Liver (tissue), 9 donors: ENCODE measurements around the gene CCDC88C. TPM values are rescaled to one million over a fixed set of nuclear protein-coding genes. Genes with fewer than 3 reads are reported as not detected.

Source experiments
- DNase-seq: peaks from one replicate; pipeline ENCODE4 v3.0.0-alpha.2; 2017; ENCODE audit warnings: low spot score
- H3K27ac ChIP-seq, 2 donors: one replicate each; pipeline ENCODE4 v1.7.0; 2013; ENCODE audit warnings: inconsistent platforms in 2 of 2, low read length in 2 of 2, control low read depth in 1 of 2, low read depth in 1 of 2, mild to moderate bottlenecking in 1 of 2
- H3K27me3 ChIP-seq, 4 donors: one replicate each; pipeline versions ENCODE4 v1.6.1 to v1.7.0; 2013; ENCODE audit warnings: low read length in 3 of 4, inconsistent platforms in 1 of 4, mild to moderate bottlenecking in 1 of 4, moderate library complexity in 1 of 4; ENCODE audit not compliant: control insufficient read depth in 4 of 4, insufficient read depth in 4 of 4
- H3K36me3 ChIP-seq, 4 donors: one replicate each; pipeline versions ENCODE4 v1.6.1 to v1.7.0; 2013; ENCODE audit warnings: low read length in 3 of 4, mild to moderate bottlenecking in 3 of 4, low read depth in 1 of 4, moderate library complexity in 1 of 4; ENCODE audit not compliant: control insufficient read depth in 4 of 4, insufficient read depth in 3 of 4
- H3K4me1 ChIP-seq, 4 donors: one replicate each; pipeline versions ENCODE4 v1.6.1 to v1.7.0; 2013; ENCODE audit warnings: low read length in 3 of 4, mild to moderate bottlenecking in 3 of 4, moderate library complexity in 1 of 4; ENCODE audit not compliant: control insufficient read depth in 4 of 4, insufficient read depth in 4 of 4
- H3K4me3 ChIP-seq, 3 donors: one replicate each; pipeline versions ENCODE4 v1.6.1 to v1.7.0; 2013; ENCODE audit warnings: low read length in 3 of 3, control low read depth in 1 of 3, low read depth in 1 of 3, mild to moderate bottlenecking in 1 of 3
- H3K9ac ChIP-seq, 2 donors: one replicate each; pipeline ENCODE4 v1.7.0; 2013; ENCODE audit warnings: low read length in 2 of 2, mild to moderate bottlenecking in 2 of 2, moderate library complexity in 2 of 2, control low read depth in 1 of 2, low read depth in 1 of 2
- H3K9me3 ChIP-seq, 4 donors: one replicate each; pipeline versions ENCODE4 v1.6.1 to v1.7.0; 2013; ENCODE audit warnings: low read length in 3 of 4; ENCODE audit not compliant: control insufficient read depth in 4 of 4
- EGR1 ChIP-seq, 2 donors: IDR thresholded peaks; 2 replicates each; pipeline ENCODE4 v1.6.1; 2016 to 2018; ENCODE audit warnings: antibody characterized with exemption in 2 of 2, low read depth in 2 of 2
- FOXA1 ChIP-seq: IDR thresholded peaks from 2 replicates; pipeline ENCODE4 v1.6.1; 2016; ENCODE audit warnings: antibody characterized with exemption
- FOXA2 ChIP-seq: IDR thresholded peaks from 2 replicates; pipeline ENCODE4 v1.6.1; 2016; ENCODE audit warnings: antibody characterized with exemption
- HNF4G ChIP-seq: IDR thresholded peaks from 2 replicates; pipeline ENCODE4 v1.6.1; 2016; ENCODE audit warnings: antibody characterized with exemption
- NR2F2 ChIP-seq: IDR thresholded peaks from 2 replicates; pipeline ENCODE4 v1.6.1; 2016; ENCODE audit warnings: antibody characterized with exemption
- RXRA ChIP-seq, 2 donors: IDR thresholded peaks; 2 replicates each; pipeline ENCODE4 v1.6.1; 2017 to 2018; ENCODE audit warnings: antibody characterized with exemption in 2 of 2, mild to moderate bottlenecking in 1 of 2
- TAF1 ChIP-seq: conservative IDR thresholded peaks from 2 replicates; pipeline ENCODE4 v1.6.1; 2016; ENCODE audit warnings: antibody characterized with exemption, mild to moderate bottlenecking
- WGBS: extraction: QIAGEN DNeasy Blood & Tissue Kit; methylation state at CpG from one replicate; pipeline ENCODE4 v1.1.7; 2013; 5-methylcytosine and 5-hydroxymethylcytosine counted together
- polyA plus RNA-seq, 2 donors: library from polyadenylated mRNA; stranded (reverse) in 1 of 2; unstranded in 1 of 2; fragments of 200-250 nt in 1 of 2; fragments of >200 nt in 1 of 2; fragmentation: Nextera tagmentation in 1 of 2; extraction: Ambion mirVana in 1 of 2; gene quantifications; one replicate each; pipeline versions ENCODE4 v1.2.1 to v1.2.3, GENCODE V29; 2013 to 2015
- total RNA-seq, 2 donors: library from RNA; depleted of rRNA; stranded (reverse); fragments of >200 nt; gene quantifications; one replicate each; pipeline ENCODE4 v1.2.3, GENCODE V29; 2014
- TF ChIP-seq, protein P1 (sequence below): IDR thresholded peaks from 2 replicates; pipeline ENCODE4 v1.6.1; 2016; ENCODE audit warnings: antibody characterized with exemption
- TF ChIP-seq, protein P2 (sequence below): IDR thresholded peaks from 2 replicates; pipeline ENCODE4 v1.6.1; 2016; ENCODE audit warnings: antibody characterized with exemption
- TF ChIP-seq, protein P3 (sequence below): fragments of 150-350 bp; IDR thresholded peaks from 2 replicates; pipeline ENCODE4 v1.5.1; 2017; ENCODE audit warnings: improper control_type of control experiment, low read depth, low read length; ENCODE audit not compliant: missing input control
- TF ChIP-seq, protein P4 (sequence below): IDR thresholded peaks from 2 replicates; pipeline ENCODE4 v1.6.1; 2016; ENCODE audit warnings: antibody characterized with exemption
- donor health status: healthy.
- donor health status: healthy.
- donor health status: healthy.
- donor health status: healthy.
- donor health status: healthy.

Gene CCDC88C
- total and polyA plus RNA-seq, 4 donors = 1.3 to 10.8 (median 4.0) TPM

DNA sequence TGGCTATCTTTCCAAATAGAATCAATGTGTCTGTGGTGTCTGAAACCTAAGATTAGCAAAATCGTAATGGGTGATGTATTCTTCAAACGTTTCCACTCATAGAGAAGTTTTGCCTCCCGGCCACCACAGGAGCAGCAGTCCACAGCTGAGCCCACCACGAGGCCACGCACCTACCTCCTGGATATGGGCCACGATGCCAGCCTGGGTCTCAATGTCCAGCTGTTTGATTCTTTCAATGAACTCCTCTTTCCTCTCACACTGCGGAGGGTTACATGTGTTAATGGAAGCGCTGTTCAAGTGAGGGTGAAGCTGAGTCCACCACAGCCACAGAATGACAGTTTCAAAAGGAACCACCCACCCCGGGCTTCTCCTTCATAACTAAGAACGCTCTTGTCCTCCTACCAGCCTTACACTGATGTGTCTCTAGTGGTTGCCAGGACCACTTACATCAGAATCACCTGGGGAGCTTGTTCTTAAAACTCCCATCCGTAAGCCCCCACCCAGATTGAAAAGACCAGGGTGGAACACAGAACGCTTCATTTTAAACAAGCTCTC, 75.3 kb downstream of the CCDC88C start:
- Histone ChIP-seq H3K36me3 (peaks cover 0 to 22% (median 0%) of the 10 kb centered on the region in 4 donors), H3K9me3 (no peaks in the 10 kb centered on the region), H3K27ac (no peak overlapping the region), H3K9ac (no peak overlapping the region), H3K4me3 (no peak overlapping the region), H3K27me3 (no peaks in the 10 kb centered on the region), H3K4me1 (no peaks in the 10 kb centered on the region)
- DNase-seq = no peak
- TF ChIP-seq NR2F2 = no peak
- TF ChIP-seq, protein P1, sequence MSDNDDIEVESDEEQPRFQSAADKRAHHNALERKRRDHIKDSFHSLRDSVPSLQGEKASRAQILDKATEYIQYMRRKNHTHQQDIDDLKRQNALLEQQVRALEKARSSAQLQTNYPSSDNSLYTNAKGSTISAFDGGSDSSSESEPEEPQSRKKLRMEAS = no peak
- TF ChIP-seq, protein P2, sequence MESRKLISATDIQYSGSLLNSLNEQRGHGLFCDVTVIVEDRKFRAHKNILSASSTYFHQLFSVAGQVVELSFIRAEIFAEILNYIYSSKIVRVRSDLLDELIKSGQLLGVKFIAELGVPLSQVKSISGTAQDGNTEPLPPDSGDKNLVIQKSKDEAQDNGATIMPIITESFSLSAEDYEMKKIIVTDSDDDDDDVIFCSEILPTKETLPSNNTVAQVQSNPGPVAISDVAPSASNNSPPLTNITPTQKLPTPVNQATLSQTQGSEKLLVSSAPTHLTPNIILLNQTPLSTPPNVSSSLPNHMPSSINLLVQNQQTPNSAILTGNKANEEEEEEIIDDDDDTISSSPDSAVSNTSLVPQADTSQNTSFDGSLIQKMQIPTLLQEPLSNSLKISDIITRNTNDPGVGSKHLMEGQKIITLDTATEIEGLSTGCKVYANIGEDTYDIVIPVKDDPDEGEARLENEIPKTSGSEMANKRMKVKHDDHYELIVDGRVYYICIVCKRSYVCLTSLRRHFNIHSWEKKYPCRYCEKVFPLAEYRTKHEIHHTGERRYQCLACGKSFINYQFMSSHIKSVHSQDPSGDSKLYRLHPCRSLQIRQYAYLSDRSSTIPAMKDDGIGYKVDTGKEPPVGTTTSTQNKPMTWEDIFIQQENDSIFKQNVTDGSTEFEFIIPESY = no peak
- no peak for TF ChIP-seq FOXA2
- TF ChIP-seq, protein P3, sequence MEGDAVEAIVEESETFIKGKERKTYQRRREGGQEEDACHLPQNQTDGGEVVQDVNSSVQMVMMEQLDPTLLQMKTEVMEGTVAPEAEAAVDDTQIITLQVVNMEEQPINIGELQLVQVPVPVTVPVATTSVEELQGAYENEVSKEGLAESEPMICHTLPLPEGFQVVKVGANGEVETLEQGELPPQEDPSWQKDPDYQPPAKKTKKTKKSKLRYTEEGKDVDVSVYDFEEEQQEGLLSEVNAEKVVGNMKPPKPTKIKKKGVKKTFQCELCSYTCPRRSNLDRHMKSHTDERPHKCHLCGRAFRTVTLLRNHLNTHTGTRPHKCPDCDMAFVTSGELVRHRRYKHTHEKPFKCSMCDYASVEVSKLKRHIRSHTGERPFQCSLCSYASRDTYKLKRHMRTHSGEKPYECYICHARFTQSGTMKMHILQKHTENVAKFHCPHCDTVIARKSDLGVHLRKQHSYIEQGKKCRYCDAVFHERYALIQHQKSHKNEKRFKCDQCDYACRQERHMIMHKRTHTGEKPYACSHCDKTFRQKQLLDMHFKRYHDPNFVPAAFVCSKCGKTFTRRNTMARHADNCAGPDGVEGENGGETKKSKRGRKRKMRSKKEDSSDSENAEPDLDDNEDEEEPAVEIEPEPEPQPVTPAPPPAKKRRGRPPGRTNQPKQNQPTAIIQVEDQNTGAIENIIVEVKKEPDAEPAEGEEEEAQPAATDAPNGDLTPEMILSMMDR = no peak
- TF ChIP-seq FOXA1 = no peak
- TF ChIP-seq HNF4G = no peak
- TF ChIP-seq TAF1 = no peak
- WGBS = 92% methylated on average over 12 of the region's 12 CpGs

DNA sequence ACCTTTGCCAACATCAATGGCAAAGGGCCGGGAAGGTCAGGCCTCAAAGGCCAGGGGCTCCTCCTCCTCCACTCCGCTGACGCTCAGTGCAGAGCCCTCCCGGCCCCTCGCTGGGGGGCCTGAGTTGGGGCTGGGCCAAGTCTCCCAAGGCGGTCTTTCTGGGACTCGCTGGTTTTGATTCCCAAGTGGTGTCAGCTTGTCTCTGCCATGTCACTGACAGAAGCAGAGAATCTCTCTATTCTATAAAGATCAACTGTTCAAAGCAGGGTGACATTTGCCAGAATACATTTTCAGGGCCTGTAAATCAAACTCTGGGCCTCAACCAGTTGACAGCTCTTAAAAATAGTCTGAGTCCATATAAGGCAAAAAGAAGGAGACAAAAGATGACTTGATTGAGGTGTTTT, 75.9 kb downstream of the CCDC88C start:
- 94% methylated on average over 7 of the region's 7 CpGs for WGBS
- no peaks in the 10 kb centered on the region for H3K4me1 ChIP-seq
- H3K36me3 ChIP-seq = peaks cover 0 to 24% (median 0%) of the 10 kb centered on the region in 4 donors
- no peaks in the 10 kb centered on the region for H3K9me3 ChIP-seq
- TF ChIP-seq RXRA (IDR thresholded peaks at IDR 0.05) = no peak
- TF ChIP-seq HNF4G = no peak
- TF ChIP-seq, protein P4, sequence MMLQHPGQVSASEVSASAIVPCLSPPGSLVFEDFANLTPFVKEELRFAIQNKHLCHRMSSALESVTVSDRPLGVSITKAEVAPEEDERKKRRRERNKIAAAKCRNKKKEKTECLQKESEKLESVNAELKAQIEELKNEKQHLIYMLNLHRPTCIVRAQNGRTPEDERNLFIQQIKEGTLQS = no peak
- no peak for TF ChIP-seq FOXA1
- TF ChIP-seq, protein P2 = no peak
- no peak for TF ChIP-seq EGR1 (IDR thresholded peaks at IDR 0.05; ENCODE audit: low read depth in 2 of 2)
- TF ChIP-seq, protein P1 = no peak
- H3K27ac ChIP-seq = no peak overlapping the region
- no peak overlapping the region for H3K4me3 ChIP-seq
- no peak overlapping the region for H3K9ac ChIP-seq
- no peaks in the 10 kb centered on the region for H3K27me3 ChIP-seq
- no peak for DNase-seq
